Measurements from ENCODE around the gene SLC5A2. TPM values are rescaled to one million over a fixed set of nuclear protein-coding genes. Genes with fewer than 3 reads are reported as not detected.

SLC5A2 gene
- total and polyA plus RNA-seq, 4 experiments from 2014 or later = 0.12 to 4.5 (median 2.8) TPM

DNA sequence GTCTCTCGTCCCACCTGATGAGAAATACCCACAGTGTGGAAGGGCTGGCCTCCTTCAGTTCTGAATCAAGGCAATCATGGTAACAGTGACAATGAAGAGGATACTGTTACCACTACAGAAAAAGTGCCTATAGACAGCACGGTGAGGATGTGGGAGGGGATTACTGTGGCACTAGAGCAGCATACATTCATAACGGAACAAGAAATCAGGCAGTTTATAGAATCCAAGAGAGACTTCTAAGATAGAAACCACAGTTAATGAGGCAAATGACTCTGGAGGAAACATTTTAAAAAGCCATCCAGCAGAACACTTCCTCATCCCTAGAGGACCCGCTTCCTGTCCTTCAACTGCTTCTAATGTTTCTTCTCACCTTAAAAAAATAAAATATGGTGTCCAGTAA, 22.6 kb downstream of the SLC5A2 start:
- H3K4me3 Mint-ChIP-seq = no peak overlapping the region
- H3K4me1 ChIP-seq (ENCODE audit: insufficient read depth, low read length) = peaks cover 36% of the 10 kb centered on the region
- no peaks in the 10 kb centered on the region for H3K27me3 ChIP-seq (ENCODE audit: insufficient read depth, low read length)
- H3K36me3 Mint-ChIP-seq = peaks cover 2 to 34% of the 10 kb centered on the region in 2 donors
- intact Hi-C loops (cut with micrococcal nuclease) = loop anchor here (5.0 kb wide), 3 partner anchors 192 to 362 kb away; a partner anchor contains a TSS
- DNase-seq = no peak
- H3K4me1 Mint-ChIP-seq = peaks cover 22 to 61% (median 45%) of the 10 kb centered on the region in 4 donors
- no peaks in the 10 kb centered on the region for H3K36me3 ChIP-seq (ENCODE audit: insufficient read depth, low read length)
- H3K9me3 ChIP-seq (ENCODE audit: control insufficient read depth in 1 of 2, low read length in 2 of 2) = no peaks in the 10 kb centered on the region
- CTCF ChIA-PET (ENCODE audit: partially characterized antibody) = interaction anchor here (2.5 kb wide), 1 partner anchor 44 kb away, joined by 15 read pairs; no protein-coding TSS in a partner anchor
- H3K9me3 Mint-ChIP-seq = peaks cover 0 to 2% (median 0%) of the 10 kb centered on the region in 8 donors
- POLR2A ChIA-PET (ENCODE audit: partially characterized antibody) = interaction anchor here (3.8 kb wide), 1 partner anchor 46 kb away, joined by 55 read pairs; the partner anchor contains the start of gene ARMC5
- no peaks in the 10 kb centered on the region for H3K27me3 Mint-ChIP-seq
- no peak overlapping the region for H3K4me3 ChIP-seq (ENCODE audit: low read length in 2 of 2)
- no peak overlapping the region for H3K27ac ChIP-seq (ENCODE audit: low read depth, low read length)
- H3K27ac Mint-ChIP-seq = peak overlapping the region; percentile 0 to 91 (median 61)

DNA sequence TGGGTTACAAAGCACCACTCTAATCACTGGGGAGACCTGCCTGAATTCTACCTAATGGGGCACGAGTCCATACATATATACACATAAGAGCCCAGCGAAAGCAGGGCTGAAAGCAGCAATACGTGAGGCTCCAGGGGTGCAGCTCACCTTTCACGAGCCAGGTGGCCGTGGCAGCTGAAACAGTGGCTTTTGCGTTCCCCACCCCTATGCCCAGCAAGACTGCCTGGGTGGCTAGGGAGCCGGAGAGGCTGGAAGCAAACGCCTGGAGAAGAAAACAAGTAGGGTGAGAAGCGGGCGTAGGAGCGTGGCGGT, 24.6 kb downstream of the SLC5A2 start:
- Mint-ChIP-seq H3K4me1 (peaks cover 22 to 60% (median 47%) of the 10 kb centered on the region in 4 donors), H3K36me3 (peaks cover 0 to 31% of the 10 kb centered on the region in 2 donors), H3K27ac (peak overlapping the region; percentile 91 to 98 (median 95)), H3K4me3 (peak overlapping the region; percentile 87 to 97 (median 93)), H3K27me3 (no peaks in the 10 kb centered on the region), H3K9me3 (peaks cover 0 to 2% (median 0%) of the 10 kb centered on the region in 8 donors)
- Histone ChIP-seq H3K36me3 (ENCODE audit: insufficient read depth, low read length) (no peaks in the 10 kb centered on the region), H3K27ac (ENCODE audit: low read depth, low read length) (peak overlapping the region; percentile 83), H3K9me3 (ENCODE audit: control insufficient read depth in 1 of 2, low read length in 2 of 2) (no peaks in the 10 kb centered on the region), H3K4me3 (ENCODE audit: low read length in 2 of 2) (peak overlapping the region; percentile 92 to 94), H3K27me3 (ENCODE audit: insufficient read depth, low read length) (no peaks in the 10 kb centered on the region), H3K4me1 (ENCODE audit: insufficient read depth, low read length) (peaks cover 36% of the 10 kb centered on the region)
- ChIA-PET POLR2A (ENCODE audit: partially characterized antibody) (interaction anchor here (0.7 to 5.1 kb wide), 23 partner anchors 9 to 693 kb away, joined by 3 to 60 read pairs (median 5); partner anchors contain the start of genes ARMC5, FUS, KAT8 and SLC5A2), CTCF (ENCODE audit: partially characterized antibody) (interaction anchor here (0.8 to 2.5 kb wide), 3 partner anchors 46 to 189 kb away, joined by 3 to 15 read pairs (median 4); partner anchors contain the start of gene ARMC5)
- peak in 1 of 5 donors; percentile 16 for DNase-seq
- intact Hi-C loops (cut with micrococcal nuclease) = loop anchor here (5.0 kb wide), 3 partner anchors 190 to 360 kb away; a partner anchor contains a TSS

DNA sequence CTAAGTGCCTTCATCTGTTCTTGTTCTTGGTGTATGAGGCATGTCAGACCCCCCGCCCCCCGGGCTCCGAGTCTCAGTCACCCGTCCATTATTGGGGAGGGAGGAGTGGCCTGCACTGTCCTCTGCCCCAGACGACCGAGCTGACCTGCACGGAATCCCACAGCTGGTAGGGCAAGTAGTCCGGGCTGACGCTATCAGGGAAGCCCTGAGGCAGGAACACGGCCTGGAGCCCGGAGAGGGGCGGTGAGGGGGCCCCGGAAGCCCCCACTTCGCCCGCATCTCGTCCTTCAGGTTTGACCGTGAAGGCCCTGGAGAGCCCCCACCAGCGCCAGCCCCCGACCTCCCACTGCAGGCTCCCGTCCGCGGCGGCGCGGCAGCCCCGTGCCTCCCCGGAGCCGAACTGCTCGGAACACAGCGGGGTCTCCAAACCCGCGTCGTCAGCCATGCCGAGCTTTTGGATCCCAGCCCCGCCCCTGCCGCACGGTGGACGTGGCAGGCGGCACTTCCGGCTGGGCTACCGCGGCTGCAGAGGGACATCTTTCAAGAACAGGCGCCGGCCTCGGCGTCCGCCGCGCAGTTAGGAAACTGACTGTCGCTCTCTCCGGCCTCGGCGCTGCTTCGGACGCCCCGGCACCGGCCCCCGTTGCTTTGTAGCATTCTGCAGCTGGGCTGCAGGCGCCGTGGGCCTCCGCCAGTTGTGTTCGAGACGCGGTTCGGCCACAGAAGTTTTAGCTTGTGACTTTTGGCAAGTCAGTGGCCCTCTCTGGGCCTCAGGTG, 25.2 kb downstream of the SLC5A2 start, which contains the start of gene RUSF1:
RUSF1 (minus strand) TSS at position 463 of the 777 bp plus-strand sequence; CDS start at position 445, 18 bp downstream.
- H3K9me3 ChIP-seq (ENCODE audit: control insufficient read depth in 1 of 2, low read length in 2 of 2) = no peaks in the 10 kb centered on the region
- H3K27ac Mint-ChIP-seq = peak within 1 kb of the TSS; percentile 91 to 98 (median 97)
- intact Hi-C loops (cut with micrococcal nuclease) = loop anchor here (1.0 to 5.0 kb wide), 6 partner anchors 21 to 359 kb away; partner anchors contain the start of gene ARMC5
- H3K4me1 ChIP-seq (ENCODE audit: insufficient read depth, low read length) = peaks cover 36% of the 10 kb centered on the region
- peaks cover 22 to 59% (median 45%) of the 10 kb centered on the region in 4 donors for H3K4me1 Mint-ChIP-seq
- no peaks in the 10 kb centered on the region for H3K27me3 Mint-ChIP-seq
- peak within 1 kb of the TSS; percentile 87 to 97 (median 93) for H3K4me3 Mint-ChIP-seq
- ChIA-PET POLR2A (ENCODE audit: partially characterized antibody) (interaction anchor here (0.6 to 5.1 kb wide), 23 partner anchors 10 to 694 kb away, joined by 3 to 60 read pairs (median 5); partner anchors contain the start of genes ARMC5, FUS, KAT8 and SLC5A2), CTCF (ENCODE audit: partially characterized antibody) (interaction anchor here (0.9 to 2.5 kb wide), 2 partner anchors 47 to 49 kb away, joined by 4 to 15 read pairs; partner anchors contain the start of gene ARMC5)
- H3K36me3 ChIP-seq (ENCODE audit: insufficient read depth, low read length) = no peaks in the 10 kb centered on the region
- peaks cover 0 to 2% (median 0%) of the 10 kb centered on the region in 8 donors for H3K9me3 Mint-ChIP-seq
- H3K27ac ChIP-seq (ENCODE audit: low read depth, low read length) = peak within 1 kb of the TSS; percentile 83
- H3K36me3 Mint-ChIP-seq = peaks cover 0 to 30% of the 10 kb centered on the region in 2 donors
- no peaks in the 10 kb centered on the region for H3K27me3 ChIP-seq (ENCODE audit: insufficient read depth, low read length)
- DNase-seq = peak; percentile 74 to 82 (median 77)
- H3K4me3 ChIP-seq (ENCODE audit: low read length in 2 of 2) = peak within 1 kb of the TSS; percentile 92 to 94

DNA sequence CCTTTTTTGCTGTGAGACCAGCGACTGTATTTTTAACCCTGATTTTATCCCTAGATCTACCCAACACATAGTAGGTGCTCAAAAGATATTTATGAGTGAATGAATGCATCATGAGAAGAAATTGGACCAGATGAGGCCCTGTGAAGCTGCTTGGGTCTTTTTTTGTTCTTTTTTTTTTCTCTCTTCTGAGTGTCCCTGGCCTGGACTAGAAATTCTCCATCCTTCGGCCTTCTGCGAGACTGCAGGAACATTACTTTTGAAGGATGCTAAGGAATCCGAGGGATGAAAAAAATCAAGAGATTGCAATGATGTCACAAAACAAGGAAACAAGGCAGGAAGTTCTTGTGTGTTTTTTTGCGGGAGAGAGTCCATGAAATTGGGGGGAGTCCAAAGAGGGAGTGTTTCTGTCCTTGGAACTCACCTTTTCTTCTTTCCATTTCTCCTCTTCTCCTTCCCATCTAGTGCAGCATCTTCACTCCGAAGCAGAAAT, 25.8 kb downstream of the SLC5A2 start:
- H3K4me1 ChIP-seq (ENCODE audit: insufficient read depth, low read length) = peaks cover 36% of the 10 kb centered on the region
- H3K27me3 Mint-ChIP-seq = no peaks in the 10 kb centered on the region
- H3K9me3 ChIP-seq (ENCODE audit: control insufficient read depth in 1 of 2, low read length in 2 of 2) = no peaks in the 10 kb centered on the region
- H3K27ac Mint-ChIP-seq = peak overlapping the region; percentile 91 to 98 (median 97)
- peaks cover 0 to 29% of the 10 kb centered on the region in 2 donors for H3K36me3 Mint-ChIP-seq
- no peaks in the 10 kb centered on the region for H3K36me3 ChIP-seq (ENCODE audit: insufficient read depth, low read length)
- intact Hi-C loops (cut with micrococcal nuclease) = loop anchor here (1.0 to 5.0 kb wide), 6 partner anchors 21 to 359 kb away; partner anchors contain the start of gene ARMC5
- H3K9me3 Mint-ChIP-seq = peaks cover 0 to 2% (median 0%) of the 10 kb centered on the region in 8 donors
- H3K27ac ChIP-seq (ENCODE audit: low read depth, low read length) = peak overlapping the region; percentile 83
- CTCF ChIA-PET (ENCODE audit: partially characterized antibody) = interaction anchor here (0.9 kb wide), 1 partner anchor 50 kb away, joined by 4 read pairs; the partner anchor contains the start of gene ARMC5
- no peak for DNase-seq
- H3K4me1 Mint-ChIP-seq = peaks cover 22 to 59% (median 44%) of the 10 kb centered on the region in 4 donors
- POLR2A ChIA-PET (ENCODE audit: partially characterized antibody) = interaction anchor here (0.6 to 5.1 kb wide), 16 partner anchors 11 to 524 kb away, joined by 3 to 60 read pairs (median 6); partner anchors contain the start of genes ARMC5, FUS, KAT8 and ZNF267
- H3K4me3 ChIP-seq (ENCODE audit: low read length in 2 of 2) = peak overlapping the region; percentile 92 to 94
- no peaks in the 10 kb centered on the region for H3K27me3 ChIP-seq (ENCODE audit: insufficient read depth, low read length)
- peak overlapping the region; percentile 87 to 97 (median 93) for H3K4me3 Mint-ChIP-seq

DNA sequence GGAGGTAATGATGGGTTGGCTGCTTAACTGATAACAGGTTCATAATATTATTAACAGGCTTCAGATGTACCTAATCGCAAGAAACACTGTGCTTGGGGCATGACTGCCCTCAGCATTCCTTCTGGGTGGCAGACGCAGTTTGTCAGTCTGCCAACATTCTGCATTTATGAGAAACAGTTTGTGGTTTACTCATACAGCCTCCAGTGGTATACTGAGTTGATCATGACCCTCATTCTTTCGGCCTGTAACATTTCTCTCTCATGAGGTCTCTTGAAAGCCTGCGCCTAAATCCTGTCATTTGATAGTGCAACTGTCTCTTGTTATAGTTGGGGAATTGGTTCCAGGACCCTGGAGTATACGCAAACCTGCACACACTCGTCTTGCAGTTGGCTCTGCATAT, 30.2 kb downstream of the SLC5A2 start:
- peaks cover 0 to 15% (median 8%) of the 10 kb centered on the region in 8 donors for H3K9me3 Mint-ChIP-seq
- peaks cover 0 to 8% of the 10 kb centered on the region in 2 donors for H3K27me3 Mint-ChIP-seq
- H3K27me3 ChIP-seq (ENCODE audit: insufficient read depth, low read length) = no peaks in the 10 kb centered on the region
- peaks cover 16% of the 10 kb centered on the region for H3K4me1 ChIP-seq (ENCODE audit: insufficient read depth, low read length)
- no peak overlapping the region for H3K27ac ChIP-seq (ENCODE audit: low read depth, low read length)
- H3K4me3 ChIP-seq (ENCODE audit: low read length in 2 of 2) = no peak overlapping the region
- no peaks in the 10 kb centered on the region for H3K9me3 ChIP-seq (ENCODE audit: control insufficient read depth in 1 of 2, low read length in 2 of 2)
- H3K36me3 ChIP-seq (ENCODE audit: insufficient read depth, low read length) = no peaks in the 10 kb centered on the region
- H3K36me3 Mint-ChIP-seq = peaks cover 7 to 10% of the 10 kb centered on the region in 2 donors
- no peak overlapping the region for H3K4me3 Mint-ChIP-seq
- POLR2A ChIA-PET (ENCODE audit: partially characterized antibody) = no interaction called here
- CTCF ChIA-PET (ENCODE audit: partially characterized antibody) = no interaction called here
- intact Hi-C loops (cut with micrococcal nuclease) = no loop called here
- H3K27ac Mint-ChIP-seq = no peak overlapping the region
- DNase-seq = no peak
- peaks cover 12 to 26% (median 20%) of the 10 kb centered on the region in 4 donors for H3K4me1 Mint-ChIP-seq

DNA sequence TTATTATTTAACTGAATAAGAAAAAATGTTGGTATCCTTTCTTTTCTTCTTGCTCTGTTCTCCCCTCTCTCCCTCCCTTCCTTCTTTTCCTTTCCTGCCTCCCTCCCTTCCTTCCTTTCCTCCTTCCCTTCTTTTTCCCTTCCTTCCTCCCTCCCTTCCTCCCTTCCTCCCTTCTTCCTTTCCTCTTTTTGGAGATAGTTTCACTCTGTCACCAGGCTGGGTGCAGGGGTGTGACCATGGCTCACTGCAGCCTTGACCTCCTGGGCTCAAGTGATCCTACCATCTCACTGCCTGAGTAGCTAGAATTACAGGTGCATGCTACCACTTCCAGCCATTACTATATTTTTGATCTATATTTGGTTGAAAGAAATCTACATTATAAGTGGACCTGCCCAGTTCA, 31.0 kb downstream of the SLC5A2 start:
- Histone ChIP-seq H3K27ac (ENCODE audit: low read depth, low read length) (no peak overlapping the region), H3K27me3 (ENCODE audit: insufficient read depth, low read length) (no peaks in the 10 kb centered on the region), H3K9me3 (ENCODE audit: control insufficient read depth in 1 of 2, low read length in 2 of 2) (no peaks in the 10 kb centered on the region), H3K4me3 (ENCODE audit: low read length in 2 of 2) (no peak overlapping the region), H3K36me3 (ENCODE audit: insufficient read depth, low read length) (no peaks in the 10 kb centered on the region), H3K4me1 (ENCODE audit: insufficient read depth, low read length) (peaks cover 13% of the 10 kb centered on the region)
- Mint-ChIP-seq H3K27me3 (peaks cover 0 to 8% of the 10 kb centered on the region in 2 donors), H3K4me3 (no peak overlapping the region), H3K27ac (no peak overlapping the region), H3K36me3 (peaks cover 0 to 10% of the 10 kb centered on the region in 2 donors), H3K4me1 (peaks cover 10 to 19% (median 14%) of the 10 kb centered on the region in 4 donors), H3K9me3 (peaks cover 0 to 16% (median 8%) of the 10 kb centered on the region in 8 donors)
- no peak for DNase-seq
- intact Hi-C loops (cut with micrococcal nuclease) = no loop called here
- CTCF ChIA-PET (ENCODE audit: partially characterized antibody) = no interaction called here
- POLR2A ChIA-PET (ENCODE audit: partially characterized antibody) = no interaction called here
